ENCODE measurements around the gene MYH10.

MYH10 gene

DNA sequence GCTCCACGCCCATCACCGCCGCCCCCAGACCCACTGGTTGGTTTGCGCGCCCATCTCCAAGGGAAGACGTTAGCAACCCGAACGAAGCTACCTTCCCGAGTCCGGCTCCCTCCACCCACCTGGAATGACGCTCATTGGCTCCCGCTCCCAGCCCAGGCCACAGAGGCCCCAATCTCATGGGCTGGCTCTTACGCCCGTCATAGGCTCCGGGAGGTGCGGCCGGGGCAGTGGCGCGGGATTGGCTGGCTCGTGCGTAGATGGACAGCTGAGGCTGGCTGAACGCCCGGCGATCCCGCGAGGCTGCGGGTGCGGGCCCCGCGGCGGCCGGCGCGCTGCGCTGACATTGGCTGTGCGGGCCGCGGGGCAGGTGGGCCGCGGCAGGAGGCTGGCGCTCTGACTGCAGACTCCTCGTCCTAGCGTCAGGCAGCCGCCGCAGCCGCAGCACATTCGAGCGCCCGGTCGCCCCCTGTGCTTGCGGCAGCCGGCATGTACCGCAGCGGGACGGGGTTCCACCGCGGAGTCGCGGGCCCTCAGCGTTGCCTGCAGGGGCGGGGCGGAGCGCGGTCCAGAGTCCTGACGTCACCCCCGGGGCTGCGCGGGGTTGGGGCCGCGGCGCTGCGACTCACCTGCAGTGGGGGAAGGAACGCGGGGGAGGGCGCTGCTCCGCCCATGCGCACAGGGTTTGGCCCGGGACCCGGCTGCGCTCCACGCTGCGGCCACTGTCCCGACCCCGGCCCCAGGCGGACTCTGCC is 453 bp upstream of the MYH10 start:
- peak overlapping the region; percentile 87 for H3K4me3 ChIP-seq (ENCODE audit: low read depth, low read length)
- TF ChIP-seq, protein P1, sequence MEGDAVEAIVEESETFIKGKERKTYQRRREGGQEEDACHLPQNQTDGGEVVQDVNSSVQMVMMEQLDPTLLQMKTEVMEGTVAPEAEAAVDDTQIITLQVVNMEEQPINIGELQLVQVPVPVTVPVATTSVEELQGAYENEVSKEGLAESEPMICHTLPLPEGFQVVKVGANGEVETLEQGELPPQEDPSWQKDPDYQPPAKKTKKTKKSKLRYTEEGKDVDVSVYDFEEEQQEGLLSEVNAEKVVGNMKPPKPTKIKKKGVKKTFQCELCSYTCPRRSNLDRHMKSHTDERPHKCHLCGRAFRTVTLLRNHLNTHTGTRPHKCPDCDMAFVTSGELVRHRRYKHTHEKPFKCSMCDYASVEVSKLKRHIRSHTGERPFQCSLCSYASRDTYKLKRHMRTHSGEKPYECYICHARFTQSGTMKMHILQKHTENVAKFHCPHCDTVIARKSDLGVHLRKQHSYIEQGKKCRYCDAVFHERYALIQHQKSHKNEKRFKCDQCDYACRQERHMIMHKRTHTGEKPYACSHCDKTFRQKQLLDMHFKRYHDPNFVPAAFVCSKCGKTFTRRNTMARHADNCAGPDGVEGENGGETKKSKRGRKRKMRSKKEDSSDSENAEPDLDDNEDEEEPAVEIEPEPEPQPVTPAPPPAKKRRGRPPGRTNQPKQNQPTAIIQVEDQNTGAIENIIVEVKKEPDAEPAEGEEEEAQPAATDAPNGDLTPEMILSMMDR (IDR thresholded peaks at IDR 0.05; ENCODE audit: low read depth, low read length) = no peak

DNA sequence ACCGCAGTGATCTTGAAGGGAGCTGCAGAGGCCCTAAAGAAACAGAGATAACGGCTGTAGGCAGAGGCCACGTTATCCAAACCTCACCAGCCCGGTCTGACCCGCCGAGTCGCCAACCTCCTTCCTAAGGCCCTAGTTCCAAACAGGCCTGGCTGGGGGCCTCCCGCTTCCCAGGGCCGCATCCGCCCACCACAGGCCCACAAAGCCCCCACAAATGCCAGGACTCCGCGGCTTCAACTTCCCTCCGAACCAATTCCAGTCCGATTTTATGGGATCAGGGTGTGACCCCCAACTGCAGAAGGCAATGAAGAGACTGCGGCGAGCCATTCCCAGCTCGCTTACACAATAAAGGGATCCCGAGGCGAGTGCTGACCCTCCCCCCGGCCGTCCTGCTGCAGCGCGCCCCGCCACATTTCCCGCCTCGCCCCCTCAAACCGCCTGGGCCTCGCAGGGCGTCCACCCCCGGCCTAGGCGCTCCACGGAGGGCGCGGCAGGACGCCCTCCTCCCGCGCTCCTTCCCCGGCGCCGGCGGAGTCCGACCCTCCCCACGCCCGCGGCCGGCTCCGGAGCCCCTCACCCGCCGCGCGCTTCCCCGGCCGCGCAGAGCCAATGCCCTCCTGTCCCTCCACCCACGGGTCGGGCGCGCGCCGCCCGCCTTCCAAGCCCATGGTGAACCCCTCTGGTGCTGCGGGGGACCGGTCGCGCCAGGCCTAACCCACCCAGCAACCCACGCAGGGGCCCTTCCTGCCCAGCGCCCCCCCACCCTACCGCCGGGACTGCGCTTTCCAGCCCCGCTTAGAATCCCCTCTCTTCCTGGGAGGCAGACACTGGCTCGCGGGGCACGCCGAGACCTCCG is 926 bp downstream of the MYH10 start:
- TF ChIP-seq, protein P1 (IDR thresholded peaks at IDR 0.05; ENCODE audit: low read depth, low read length) = no peak
- peak overlapping the region; percentile 87 for H3K4me3 ChIP-seq (ENCODE audit: low read depth, low read length)

DNA sequence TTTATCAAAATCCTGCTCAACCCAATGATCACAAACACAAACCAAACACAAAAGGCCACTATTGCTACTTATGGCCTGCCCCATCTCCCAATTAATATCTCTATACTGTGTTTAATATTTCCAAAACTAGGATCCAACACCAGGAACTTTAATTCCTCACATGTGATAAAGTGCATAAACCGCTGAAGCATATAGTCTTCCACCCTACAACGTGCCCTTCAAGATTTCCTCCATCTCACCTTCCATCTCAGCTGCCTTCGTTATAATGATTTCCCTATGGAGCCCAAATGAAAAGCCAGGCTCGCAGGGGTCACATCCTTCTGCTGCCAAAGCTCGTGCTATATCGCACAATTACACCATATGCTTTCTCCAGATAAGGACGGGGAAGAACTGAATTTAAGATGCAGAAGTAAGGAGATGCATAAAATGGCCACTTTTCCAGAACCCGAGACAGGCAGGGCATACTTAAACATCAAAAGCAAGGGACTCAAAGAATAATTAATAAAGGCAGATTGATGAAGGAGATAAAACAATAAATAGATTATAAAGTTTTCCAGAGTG is 1.8 kb downstream of the MYH10 start:
- TF ChIP-seq, protein P1 (IDR thresholded peaks at IDR 0.05; ENCODE audit: low read depth, low read length) = no peak
- H3K4me3 ChIP-seq (ENCODE audit: low read depth, low read length) = peak overlapping the region; percentile 87

DNA sequence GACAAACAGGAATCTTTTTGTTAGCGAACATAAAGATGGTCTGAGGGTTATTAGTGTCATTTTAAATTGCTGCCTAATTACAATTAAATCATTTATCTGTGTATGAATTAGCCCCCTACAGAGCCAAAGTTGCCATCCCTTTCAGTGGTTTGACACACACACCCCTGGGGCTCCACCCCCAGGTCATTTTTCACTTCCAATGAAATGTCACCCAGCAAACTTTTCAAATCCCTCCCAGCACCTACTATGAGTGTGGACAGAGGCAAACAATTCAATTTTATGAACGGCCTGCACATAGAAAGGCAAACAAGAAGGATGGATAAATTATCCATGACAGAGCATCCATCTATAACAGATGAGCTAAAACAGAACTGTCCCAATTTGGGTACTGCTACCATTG is 2.4 kb downstream of the MYH10 start:
- peak overlapping the region; percentile 87; the same call in 1 of the 2 replicates for H3K4me3 ChIP-seq (ENCODE audit: low read depth, low read length)
- TF ChIP-seq, protein P1 (IDR thresholded peaks at IDR 0.05; ENCODE audit: low read depth, low read length) = no peak

DNA sequence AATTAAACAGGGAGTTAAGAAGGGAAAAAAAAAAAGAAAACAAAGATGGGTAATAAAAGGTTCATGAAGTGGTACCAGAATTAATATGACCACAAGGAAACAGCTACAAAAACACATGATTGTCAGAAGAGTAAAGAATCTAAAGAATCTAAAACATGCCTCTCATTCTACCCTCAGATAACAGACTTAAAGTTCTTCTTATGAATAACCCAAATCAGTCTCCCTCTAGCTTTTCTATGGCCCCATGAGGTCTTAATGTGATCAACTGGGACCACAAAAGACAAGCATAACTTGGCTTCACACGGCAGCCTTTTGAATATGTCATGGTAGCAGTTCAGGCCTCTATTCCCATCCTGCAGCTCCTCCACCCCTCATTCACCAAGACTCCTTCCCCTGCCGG is 6.9 kb downstream of the MYH10 start:
- TF ChIP-seq, protein P1 (IDR thresholded peaks at IDR 0.05; ENCODE audit: low read depth, low read length) = no peak
- no peak overlapping the region for H3K4me3 ChIP-seq (ENCODE audit: low read depth, low read length)

DNA sequence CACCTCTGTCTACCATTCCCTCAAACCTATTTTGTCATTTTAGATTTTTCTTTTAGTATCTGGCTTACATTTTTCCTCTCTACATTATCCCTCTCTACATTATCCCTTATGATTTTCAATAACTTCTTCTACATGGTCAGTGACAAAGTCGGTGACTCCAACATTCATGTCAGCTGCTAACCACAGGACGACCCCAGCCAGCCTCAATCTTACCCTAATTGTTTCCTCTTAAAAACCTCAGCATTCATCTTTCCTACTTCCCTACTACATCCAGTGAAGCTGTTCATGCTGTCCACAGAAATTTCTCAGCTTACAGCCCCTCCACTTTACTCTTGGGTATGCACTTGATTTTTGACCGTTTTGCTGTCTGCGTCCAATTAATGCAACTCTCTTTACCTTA is 8.3 kb downstream of the MYH10 start:
- H3K4me3 ChIP-seq (ENCODE audit: low read depth, low read length) = no peak overlapping the region
- TF ChIP-seq, protein P1 (IDR thresholded peaks at IDR 0.05; ENCODE audit: low read depth, low read length) = no peak
